Epithelial cell of prostate (primary cell): ENCODE results near the gene FBXL22.
A peak's percentile ranks its signal among the peaks of the same experiment; 100 is the strongest.

ENCODE experiments used
- DNase-seq: peaks from one replicate; pipeline ENCODE4 v3.0.0-alpha.2; 2011; ENCODE audit warnings: low read depth, low spot score
- H3K27ac ChIP-seq: fragments of 450-650 bp; 2 replicates; pipeline ENCODE4 v1.5.1; 2017; ENCODE audit warnings: mild to moderate bottlenecking

FBXL22 gene

GRCh38 chr15:63588826-63589225 is 8.4 kb upstream of the FBXL22 start:
- no peak overlapping the region for H3K27ac ChIP-seq
- no peak for DNase-seq

- no peak for DNase-seq
- peak overlapping the region; percentile 29 for H3K27ac ChIP-seq
Observed at GRCh38 chr15:63593705-63594671, 3.2 kb upstream of the FBXL22 start.

GRCh38 chr15:63595065-63595464 is 2.1 kb upstream of the FBXL22 start:
- peak overlapping the region; percentile 29 for H3K27ac ChIP-seq
- DNase-seq: no peak

GRCh38 chr15:63595688-63596087 is 1.5 kb upstream of the FBXL22 start:
- no peak for DNase-seq
- H3K27ac ChIP-seq: no peak overlapping the region

- DNase-seq: no peak
- no peak overlapping the region for H3K27ac ChIP-seq
Observed at GRCh38 chr15:63596676-63597037, 530 bp upstream of the FBXL22 start.

GRCh38 chr15:63597821-63598220 is 634 bp downstream of the FBXL22 start:
- no peak overlapping the region for H3K27ac ChIP-seq
- no peak for DNase-seq

GRCh38 chr15:63598473-63599400 is 1.6 kb downstream of the FBXL22 start:
- H3K27ac ChIP-seq: peak overlapping the region; percentile 63

GRCh38 chr15:63599401-63600000 is 2.3 kb downstream of the FBXL22 start:
- DNase-seq: peak; percentile 39
- H3K27ac ChIP-seq: peak overlapping the region; percentile 63

More at GRCh38 chr15:63598473-63599400, 1.6 kb downstream of the FBXL22 start:
- DNase-seq: no peak

GRCh38 chr15:63600001-63600615 is 2.9 kb downstream of the FBXL22 start:
- no peak for DNase-seq
- H3K27ac ChIP-seq: peak overlapping the region; percentile 63

- peak overlapping the region; percentile 63 for H3K27ac ChIP-seq
Observed at GRCh38 chr15:63600616-63601025, 3.4 kb downstream of the FBXL22 start.

GRCh38 chr15:63601026-63601703 is 4.0 kb downstream of the FBXL22 start:
- no peak for DNase-seq
- H3K27ac ChIP-seq: peak overlapping the region; percentile 63

More at GRCh38 chr15:63600616-63601025, 3.4 kb downstream of the FBXL22 start:
- DNase-seq: peak; percentile 64

GRCh38 chr15:63601704-63602185 is 4.6 kb downstream of the FBXL22 start:
- no peak for DNase-seq
- peak overlapping the region; percentile 63 for H3K27ac ChIP-seq

- DNase-seq: no peak
- H3K27ac ChIP-seq: no peak overlapping the region
Observed at GRCh38 chr15:63602595-63602994, 5.4 kb downstream of the FBXL22 start.

- DNase-seq: no peak
- no peak overlapping the region for H3K27ac ChIP-seq
Observed at GRCh38 chr15:63603516-63603915, 6.3 kb downstream of the FBXL22 start.

- H3K27ac ChIP-seq: no peak overlapping the region
- no peak for DNase-seq
Observed at GRCh38 chr15:63604281-63604680, 7.1 kb downstream of the FBXL22 start.

- no peak overlapping the region for H3K27ac ChIP-seq
- peak; percentile 26 for DNase-seq
Observed at GRCh38 chr15:63605036-63605435, 7.8 kb downstream of the FBXL22 start.

GRCh38 chr15:63605816-63606215 is 8.6 kb downstream of the FBXL22 start:
- no peak overlapping the region for H3K27ac ChIP-seq
- DNase-seq: no peak

- no peak for DNase-seq
- H3K27ac ChIP-seq: no peak overlapping the region
Observed at GRCh38 chr15:63606308-63606707, 9.1 kb downstream of the FBXL22 start.

GRCh38 chr15:63608989-63609388 is 11.8 kb downstream of the FBXL22 start:
- no peak for DNase-seq
- no peak overlapping the region for H3K27ac ChIP-seq
